Measurements from ENCODE around the gene CD34.
"Not testable (repeated sequence)": the region's sequence is repeated elsewhere in the genome, so short reads cannot be mapped to it uniquely, and the experiment has no call there.

CD34 gene

GRCh38 chr1:207933205-207933800 is 22.4 kb upstream of the CD34 start:
- FAIRE-seq (peak; percentile 35), DNase-seq (ENCODE audit: insufficient read length, low spot score) (no peak)
- TF ChIP-seq TAF1 (IDR thresholded peaks at IDR 0.05; ENCODE audit: low read depth, low read length) (no peak), SPI1 (IDR thresholded peaks at IDR 0.05; ENCODE audit: low read depth, low read length) (no peak), PAX5 (IDR thresholded peaks at IDR 0.05; ENCODE audit: insufficient read depth, low read length, severe bottlenecking) (no peak), POLR2AphosphoS5 (IDR thresholded peaks at IDR 0.05; ENCODE audit: low read depth, low read length) (no peak)

DNA sequence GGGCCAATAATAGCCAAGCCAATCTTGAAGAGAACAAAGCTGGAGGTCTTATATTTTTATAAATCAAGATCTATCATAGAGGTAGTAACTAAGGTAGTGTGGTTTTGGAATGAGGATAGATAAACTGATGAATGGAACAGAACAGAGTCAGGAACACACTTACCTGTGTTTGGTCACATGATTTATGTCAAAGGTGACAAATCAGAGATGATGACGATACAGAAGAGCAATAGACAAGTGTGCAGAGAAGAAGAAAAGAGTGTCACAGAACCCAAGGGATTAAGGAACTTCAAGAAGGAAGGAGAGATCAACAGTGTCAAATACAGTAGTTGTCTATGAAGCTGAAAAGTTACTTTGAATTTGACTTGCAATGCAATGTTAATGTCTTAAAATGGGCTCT is 16.1 kb upstream of the CD34 start:
- FAIRE-seq (no peak), DNase-seq (ENCODE audit: insufficient read length, low spot score) (no peak)
- TF ChIP-seq PAX5 (IDR thresholded peaks at IDR 0.05; ENCODE audit: insufficient read depth, low read length, severe bottlenecking) (no peak), SPI1 (IDR thresholded peaks at IDR 0.05; ENCODE audit: low read depth, low read length) (no peak)

GRCh38 chr1:207925969-207926368 is 15.0 kb upstream of the CD34 start:
- FAIRE-seq; DNase-seq (ENCODE audit: insufficient read length, low spot score): not testable (repeated sequence)

GRCh38 chr1:207925210-207925609 is 14.3 kb upstream of the CD34 start:
- FAIRE-seq (no peak), DNase-seq (ENCODE audit: insufficient read length, low spot score) (no peak)
- TF ChIP-seq POU2F2 (IDR thresholded peaks at IDR 0.05; ENCODE audit: low read depth, low read length): no peak
- no peak for TF ChIP-seq POLR2A (IDR thresholded peaks at IDR 0.05; ENCODE audit: low read depth, low read length)
- TF ChIP-seq PAX5 (IDR thresholded peaks at IDR 0.05; ENCODE audit: insufficient read depth, low read length, severe bottlenecking): no peak
- TF ChIP-seq POLR2AphosphoS5 (IDR thresholded peaks at IDR 0.05; ENCODE audit: low read depth, low read length): no peak
- TF ChIP-seq TAF1 (IDR thresholded peaks at IDR 0.05; ENCODE audit: low read depth, low read length): no peak
- TF ChIP-seq SPI1 (IDR thresholded peaks at IDR 0.05; ENCODE audit: low read depth, low read length): no peak

DNA sequence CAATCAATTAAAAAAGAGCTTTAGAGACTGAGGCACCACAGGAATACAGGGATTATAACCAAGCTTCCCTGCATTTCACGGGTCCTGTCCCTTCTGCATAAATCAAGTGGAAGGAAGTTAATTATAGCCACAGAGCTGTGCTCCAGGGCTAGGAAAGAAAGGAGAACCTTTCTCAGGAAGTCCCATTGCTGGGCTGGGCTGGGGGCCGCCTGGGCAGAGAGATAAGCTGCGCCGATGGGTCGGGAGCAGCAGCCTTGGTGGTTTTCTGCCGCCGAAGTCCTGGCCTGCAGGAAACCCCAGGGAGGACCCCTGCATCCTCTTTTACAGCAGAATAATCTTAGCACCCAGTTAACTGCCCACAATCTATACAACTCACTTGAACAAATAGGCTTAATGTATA is 12.6 kb upstream of the CD34 start:
- FAIRE-seq: no peak

DNA sequence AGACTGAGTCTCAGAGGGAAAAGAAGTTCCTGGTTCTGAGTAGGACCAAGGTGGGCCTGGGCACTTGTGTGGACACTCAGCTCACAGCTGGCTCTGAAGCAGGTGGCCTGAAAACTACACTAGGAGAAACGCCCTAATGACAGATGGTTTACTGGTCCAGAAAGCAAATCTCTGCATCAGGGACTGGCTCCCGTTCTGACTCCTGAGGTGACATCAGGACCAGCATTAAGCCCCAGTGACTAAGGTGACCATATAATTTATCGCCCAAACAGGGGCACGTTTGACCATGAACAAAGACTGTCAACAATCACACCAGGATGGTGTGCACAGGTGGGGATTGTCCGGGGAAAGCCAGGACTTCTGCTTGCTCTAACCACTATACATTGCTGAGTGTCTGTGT is 12.2 kb upstream of the CD34 start:
- DNase-seq (ENCODE audit: insufficient read length, low spot score): no peak
- TF ChIP-seq POU2F2 (IDR thresholded peaks at IDR 0.05; ENCODE audit: low read depth, low read length) (no peak), TAF1 (IDR thresholded peaks at IDR 0.05; ENCODE audit: low read depth, low read length) (no peak), PAX5 (IDR thresholded peaks at IDR 0.05; ENCODE audit: insufficient read depth, low read length, severe bottlenecking) (no peak), SPI1 (IDR thresholded peaks at IDR 0.05; ENCODE audit: low read depth, low read length) (no peak), POLR2AphosphoS5 (IDR thresholded peaks at IDR 0.05; ENCODE audit: low read depth, low read length) (no peak), POLR2A (IDR thresholded peaks at IDR 0.05; ENCODE audit: low read depth, low read length) (no peak)
- no peak for FAIRE-seq

More for the DNA sequence above, 12.6 kb upstream of the CD34 start:
- DNase-seq (ENCODE audit: insufficient read length, low spot score): no peak
- TF ChIP-seq SPI1 (IDR thresholded peaks at IDR 0.05; ENCODE audit: low read depth, low read length) (no peak), POU2F2 (IDR thresholded peaks at IDR 0.05; ENCODE audit: low read depth, low read length) (no peak), TAF1 (IDR thresholded peaks at IDR 0.05; ENCODE audit: low read depth, low read length) (no peak)

GRCh38 chr1:207922554-207922953 is 11.6 kb upstream of the CD34 start:
- DNase-seq (ENCODE audit: insufficient read length, low spot score) (no peak), FAIRE-seq (no peak)
- TF ChIP-seq POU2F2 (IDR thresholded peaks at IDR 0.05; ENCODE audit: low read depth, low read length) (no peak), SPI1 (IDR thresholded peaks at IDR 0.05; ENCODE audit: low read depth, low read length) (no peak), POLR2AphosphoS5 (IDR thresholded peaks at IDR 0.05; ENCODE audit: low read depth, low read length) (no peak), TAF1 (IDR thresholded peaks at IDR 0.05; ENCODE audit: low read depth, low read length) (no peak), PAX5 (IDR thresholded peaks at IDR 0.05; ENCODE audit: insufficient read depth, low read length, severe bottlenecking) (no peak), POLR2A (IDR thresholded peaks at IDR 0.05; ENCODE audit: low read depth, low read length) (no peak)

DNA sequence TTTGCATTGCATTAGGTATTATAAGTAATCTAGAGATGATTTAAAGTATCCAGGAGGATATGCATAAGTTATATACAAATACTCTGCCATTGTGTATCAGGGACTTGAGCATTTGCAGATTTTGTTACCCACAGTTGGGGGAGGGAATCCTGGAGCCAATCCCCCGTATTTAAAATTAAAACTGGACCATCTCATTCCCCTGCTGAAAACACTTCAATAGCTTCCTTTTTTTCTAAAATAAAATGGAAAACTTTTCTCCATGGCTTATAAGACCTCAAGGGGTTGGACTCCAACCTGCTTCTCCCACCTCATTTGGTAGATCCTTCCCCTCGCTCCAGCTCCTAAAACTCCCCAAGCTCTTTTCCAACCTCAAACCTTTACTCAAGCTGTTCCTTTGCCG is 10.4 kb upstream of the CD34 start:
- FAIRE-seq (no peak), DNase-seq (ENCODE audit: insufficient read length, low spot score) (no peak)
- TF ChIP-seq POLR2AphosphoS5 (IDR thresholded peaks at IDR 0.05; ENCODE audit: low read depth, low read length) (no peak), POLR2A (IDR thresholded peaks at IDR 0.05; ENCODE audit: low read depth, low read length) (no peak), PAX5 (IDR thresholded peaks at IDR 0.05; ENCODE audit: insufficient read depth, low read length, severe bottlenecking) (no peak), SPI1 (IDR thresholded peaks at IDR 0.05; ENCODE audit: low read depth, low read length) (no peak), POU2F2 (IDR thresholded peaks at IDR 0.05; ENCODE audit: low read depth, low read length) (no peak), TAF1 (IDR thresholded peaks at IDR 0.05; ENCODE audit: low read depth, low read length) (no peak)

GRCh38 chr1:207920444-207921021 is 9.6 kb upstream of the CD34 start:
- no peak for FAIRE-seq
- DNase-seq (ENCODE audit: insufficient read length, low spot score): no peak
- no peak for TF ChIP-seq POU2F2 (IDR thresholded peaks at IDR 0.05; ENCODE audit: low read depth, low read length)
- TF ChIP-seq POLR2AphosphoS5 (IDR thresholded peaks at IDR 0.05; ENCODE audit: low read depth, low read length): no peak
- no peak for TF ChIP-seq PAX5 (IDR thresholded peaks at IDR 0.05; ENCODE audit: insufficient read depth, low read length, severe bottlenecking)
- no peak for TF ChIP-seq TAF1 (IDR thresholded peaks at IDR 0.05; ENCODE audit: low read depth, low read length)
- no peak for TF ChIP-seq POLR2A (IDR thresholded peaks at IDR 0.05; ENCODE audit: low read depth, low read length)
- TF ChIP-seq SPI1 (IDR thresholded peaks at IDR 0.05; ENCODE audit: low read depth, low read length): no peak

- no peak for TF ChIP-seq TAF1 (IDR thresholded peaks at IDR 0.05; ENCODE audit: low read depth, low read length)
- no peak for TF ChIP-seq PAX5 (IDR thresholded peaks at IDR 0.05; ENCODE audit: insufficient read depth, low read length, severe bottlenecking)
- TF ChIP-seq POU2F2 (IDR thresholded peaks at IDR 0.05; ENCODE audit: low read depth, low read length): no peak
- TF ChIP-seq POLR2AphosphoS5 (IDR thresholded peaks at IDR 0.05; ENCODE audit: low read depth, low read length): no peak
- FAIRE-seq (no peak), DNase-seq (ENCODE audit: insufficient read length, low spot score) (no peak)
Measured at GRCh38 chr1:207919523-207920170, 8.7 kb upstream of the CD34 start.
